ENCODE results near the gene PROSER3. TPM values are rescaled to one million over a fixed set of nuclear protein-coding genes. Genes with fewer than 3 reads are reported as not detected.
A peak's percentile ranks its signal among the peaks of the same experiment; 100 is the strongest.

The PROSER3 gene
- total RNA-seq, 1 experiment from 2014 or later = 37.3 TPM

GRCh38 chr19:35719402-35720162, 38.4 kb upstream of the PROSER3 start:
- TF ChIP-seq, protein P1, sequence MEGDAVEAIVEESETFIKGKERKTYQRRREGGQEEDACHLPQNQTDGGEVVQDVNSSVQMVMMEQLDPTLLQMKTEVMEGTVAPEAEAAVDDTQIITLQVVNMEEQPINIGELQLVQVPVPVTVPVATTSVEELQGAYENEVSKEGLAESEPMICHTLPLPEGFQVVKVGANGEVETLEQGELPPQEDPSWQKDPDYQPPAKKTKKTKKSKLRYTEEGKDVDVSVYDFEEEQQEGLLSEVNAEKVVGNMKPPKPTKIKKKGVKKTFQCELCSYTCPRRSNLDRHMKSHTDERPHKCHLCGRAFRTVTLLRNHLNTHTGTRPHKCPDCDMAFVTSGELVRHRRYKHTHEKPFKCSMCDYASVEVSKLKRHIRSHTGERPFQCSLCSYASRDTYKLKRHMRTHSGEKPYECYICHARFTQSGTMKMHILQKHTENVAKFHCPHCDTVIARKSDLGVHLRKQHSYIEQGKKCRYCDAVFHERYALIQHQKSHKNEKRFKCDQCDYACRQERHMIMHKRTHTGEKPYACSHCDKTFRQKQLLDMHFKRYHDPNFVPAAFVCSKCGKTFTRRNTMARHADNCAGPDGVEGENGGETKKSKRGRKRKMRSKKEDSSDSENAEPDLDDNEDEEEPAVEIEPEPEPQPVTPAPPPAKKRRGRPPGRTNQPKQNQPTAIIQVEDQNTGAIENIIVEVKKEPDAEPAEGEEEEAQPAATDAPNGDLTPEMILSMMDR (IDR thresholded peaks at IDR 0.05; ENCODE audit: unreplicated experiment) = no peak
- H3K9me3 Mint-ChIP-seq (ENCODE audit: unreplicated experiment) = no peaks in the 10 kb centered on the region
- ChIA-PET CTCF (interaction anchor here (0.9 to 1.3 kb wide), 3 partner anchors 18 to 25 kb away, joined by 3 to 7 read pairs (median 4); partner anchors contain the start of genes PSENEN and U2AF1L4), POLR2A (interaction anchor here (1.1 to 1.8 kb wide), 3 partner anchors 17 to 26 kb away, joined by 4 to 9 read pairs (median 6); partner anchors contain the start of genes PSENEN and U2AF1L4)
- H3K27ac Mint-ChIP-seq (ENCODE audit: low read depth, unreplicated experiment) = peak overlapping the region; percentile 82
- intact Hi-C loops (cut with micrococcal nuclease) = no loop called here
- peaks cover 20% of the 10 kb centered on the region for H3K4me1 Mint-ChIP-seq (ENCODE audit: insufficient read depth, unreplicated experiment)
- peak overlapping the region; percentile 80 for H3K4me3 Mint-ChIP-seq (ENCODE audit: unreplicated experiment)
- H3K27me3 Mint-ChIP-seq (ENCODE audit: insufficient read depth, unreplicated experiment) = no peaks in the 10 kb centered on the region
- H3K36me3 Mint-ChIP-seq (ENCODE audit: insufficient read depth, unreplicated experiment) = peaks cover 46% of the 10 kb centered on the region
- no peak for DNase-seq (ENCODE audit: unreplicated experiment)
- BruUV-seq (replicated peaks) = no TSS peak

- Mint-ChIP-seq H3K36me3 (ENCODE audit: insufficient read depth, unreplicated experiment) (peaks cover 48% of the 10 kb centered on the region), H3K4me3 (ENCODE audit: unreplicated experiment) (no peak overlapping the region), H3K9me3 (ENCODE audit: unreplicated experiment) (no peaks in the 10 kb centered on the region), H3K4me1 (ENCODE audit: insufficient read depth, unreplicated experiment) (peaks cover 20% of the 10 kb centered on the region), H3K27ac (ENCODE audit: low read depth, unreplicated experiment) (no peak overlapping the region), H3K27me3 (ENCODE audit: insufficient read depth, unreplicated experiment) (no peaks in the 10 kb centered on the region)
- TF ChIP-seq, protein P1 (IDR thresholded peaks at IDR 0.05; ENCODE audit: unreplicated experiment) = no peak
- no peak for DNase-seq (ENCODE audit: unreplicated experiment)
- POLR2A ChIA-PET = interaction anchor here (1.0 to 1.8 kb wide), 2 partner anchors 16 to 20 kb away, joined by 4 to 5 read pairs; no protein-coding TSS in a partner anchor
- CTCF ChIA-PET = interaction anchor here (1.3 kb wide), 1 partner anchor 18 kb away, joined by 4 read pairs; no protein-coding TSS in a partner anchor
- intact Hi-C loops (cut with micrococcal nuclease) = no loop called here
- no TSS peak for BruUV-seq (replicated peaks)
Measured at GRCh38 chr19:35720163-35720524, 37.8 kb upstream of the PROSER3 start.

GRCh38 chr19:35720648-35721047, 37.3 kb upstream of the PROSER3 start:
- Mint-ChIP-seq H3K27ac (ENCODE audit: low read depth, unreplicated experiment) (no peak overlapping the region), H3K9me3 (ENCODE audit: unreplicated experiment) (no peaks in the 10 kb centered on the region), H3K4me1 (ENCODE audit: insufficient read depth, unreplicated experiment) (peaks cover 20% of the 10 kb centered on the region), H3K36me3 (ENCODE audit: insufficient read depth, unreplicated experiment) (peaks cover 53% of the 10 kb centered on the region), H3K27me3 (ENCODE audit: insufficient read depth, unreplicated experiment) (no peaks in the 10 kb centered on the region), H3K4me3 (ENCODE audit: unreplicated experiment) (no peak overlapping the region)
- BruUV-seq (replicated peaks) = no TSS peak
- intact Hi-C loops (cut with micrococcal nuclease) = no loop called here
- POLR2A ChIA-PET = interaction anchor here (1.0 kb wide), 1 partner anchor 20 kb away, joined by 5 read pairs; no protein-coding TSS in a partner anchor
- CTCF ChIA-PET = interaction anchor here (1.3 kb wide), 1 partner anchor 17 kb away, joined by 4 read pairs; no protein-coding TSS in a partner anchor
- DNase-seq (ENCODE audit: unreplicated experiment) = no peak
- TF ChIP-seq, protein P1 (IDR thresholded peaks at IDR 0.05; ENCODE audit: unreplicated experiment) = no peak

- intact Hi-C loops (cut with micrococcal nuclease) = no loop called here
- no peak overlapping the region for H3K4me3 Mint-ChIP-seq (ENCODE audit: unreplicated experiment)
Measured at GRCh38 chr19:35721374-35721773, 36.6 kb upstream of the PROSER3 start.

More at GRCh38 chr19:35721374-35721773, 36.6 kb upstream of the PROSER3 start:
- TF ChIP-seq, protein P1 (IDR thresholded peaks at IDR 0.05; ENCODE audit: unreplicated experiment) = no peak
- no peaks in the 10 kb centered on the region for H3K9me3 Mint-ChIP-seq (ENCODE audit: unreplicated experiment)
- H3K27ac Mint-ChIP-seq (ENCODE audit: low read depth, unreplicated experiment) = no peak overlapping the region
- H3K36me3 Mint-ChIP-seq (ENCODE audit: insufficient read depth, unreplicated experiment) = peaks cover 60% of the 10 kb centered on the region
- H3K27me3 Mint-ChIP-seq (ENCODE audit: insufficient read depth, unreplicated experiment) = no peaks in the 10 kb centered on the region
- ChIA-PET CTCF (interaction anchor here (0.7 kb wide), 1 partner anchor 174 kb away, joined by 3 read pairs; no protein-coding TSS in a partner anchor), POLR2A (no interaction called here)
- peaks cover 15% of the 10 kb centered on the region for H3K4me1 Mint-ChIP-seq (ENCODE audit: insufficient read depth, unreplicated experiment)
- no peak for DNase-seq (ENCODE audit: unreplicated experiment)
- BruUV-seq (replicated peaks) = no TSS peak
